ENCODE measurements around the gene MAP3K13. TPM values are rescaled to one million over a fixed set of nuclear protein-coding genes. Genes with fewer than 3 reads are reported as not detected.

Gene MAP3K13
- total RNA-seq, 1 donor from 2014 or later = 7.7 TPM

GRCh38 chr3:185507883-185508282 lies 144.9 kb downstream of the MAP3K13 start:
- DNase-seq (ENCODE audit: low read depth in 2 of 2) = no peak

DNA sequence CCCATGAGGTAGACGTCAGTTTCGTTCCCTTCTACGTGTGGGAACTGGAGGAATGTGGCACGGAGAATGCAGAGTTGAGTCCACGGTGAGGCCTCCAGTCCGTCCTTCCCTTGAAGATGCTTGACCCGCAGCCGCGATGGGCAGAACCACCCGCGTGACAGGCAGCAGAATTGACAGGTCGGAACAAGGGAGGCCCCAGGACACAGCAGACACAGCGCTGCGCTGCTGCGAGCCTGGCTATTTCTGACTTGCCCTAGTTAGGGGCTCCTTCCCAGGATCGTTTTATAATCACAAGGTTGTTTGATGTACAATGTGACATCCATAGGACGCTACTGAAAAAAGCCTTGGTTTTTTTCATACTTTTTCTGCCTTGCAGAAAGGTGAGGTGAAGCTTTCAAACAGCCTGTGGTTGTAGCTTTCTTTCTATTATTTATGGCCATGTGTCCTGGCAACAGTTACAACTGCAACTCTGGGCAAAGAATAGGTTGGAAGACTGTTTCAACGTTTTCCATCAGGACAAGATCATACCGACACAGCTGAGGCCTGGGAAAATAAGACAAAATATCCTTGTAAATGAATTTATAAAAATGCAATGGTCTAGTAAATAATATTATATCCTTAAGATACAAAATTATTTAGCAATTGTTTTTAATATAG lies 145.5 kb downstream of the MAP3K13 start:
- no peak for DNase-seq (ENCODE audit: low read depth in 2 of 2)

DNA sequence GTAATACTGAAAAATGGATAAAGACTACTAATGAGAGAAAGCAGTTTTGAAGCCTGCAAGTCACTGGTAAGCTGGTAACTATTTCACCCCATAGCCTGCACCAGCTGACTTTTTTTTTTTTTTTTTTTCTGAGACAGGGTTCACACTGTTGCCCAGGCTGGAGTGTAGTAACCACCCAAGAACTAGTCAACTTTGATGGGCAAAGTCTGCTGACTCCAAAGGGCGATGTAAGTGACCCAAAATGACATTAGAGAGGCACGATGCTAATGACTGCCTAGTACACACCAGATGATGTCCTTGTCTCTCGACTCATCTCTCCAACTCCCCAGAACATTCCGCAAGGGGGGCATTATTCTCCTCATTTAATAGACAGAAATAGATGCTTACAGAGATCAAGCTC lies 148.8 kb downstream of the MAP3K13 start:
- DNase-seq (ENCODE audit: low read depth in 2 of 2) = no peak

GRCh38 chr3:185517387-185518130 lies 154.6 kb downstream of the MAP3K13 start:
- DNase-seq (ENCODE audit: low read depth in 2 of 2) = no peak

GRCh38 chr3:185519021-185519420 lies 156.1 kb downstream of the MAP3K13 start:
- DNase-seq (ENCODE audit: low read depth in 2 of 2) = no peak

GRCh38 chr3:185521349-185522138 lies 158.6 kb downstream of the MAP3K13 start:
- DNase-seq (ENCODE audit: low read depth in 2 of 2) = no peak

GRCh38 chr3:185526349-185526951 lies 163.5 kb downstream of the MAP3K13 start:
- no peak for DNase-seq (ENCODE audit: low read depth in 2 of 2)

DNA sequence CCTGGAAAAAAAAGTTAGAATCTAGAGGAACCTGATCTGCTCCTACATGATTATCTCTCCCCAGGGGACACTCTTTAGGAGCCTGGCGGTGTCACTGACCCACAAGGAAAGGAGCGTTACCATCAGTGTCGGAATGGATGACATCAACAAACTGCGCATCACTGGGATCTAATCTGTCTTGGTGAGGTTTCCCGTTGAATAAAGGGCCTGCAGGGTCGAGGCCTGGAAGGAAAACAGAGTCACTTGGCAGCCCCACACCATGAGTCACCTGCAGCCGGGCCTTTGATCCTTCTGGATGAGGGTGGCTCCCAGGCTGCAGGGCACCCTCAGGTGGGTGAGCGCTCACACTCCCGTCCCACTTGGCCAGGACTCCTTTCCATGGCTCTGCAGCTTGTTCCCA lies 164.4 kb downstream of the MAP3K13 start:
- no peak for DNase-seq (ENCODE audit: low read depth in 2 of 2)

GRCh38 chr3:185528532-185528931 lies 165.6 kb downstream of the MAP3K13 start:
- no peak for DNase-seq (ENCODE audit: low read depth in 2 of 2)

DNA sequence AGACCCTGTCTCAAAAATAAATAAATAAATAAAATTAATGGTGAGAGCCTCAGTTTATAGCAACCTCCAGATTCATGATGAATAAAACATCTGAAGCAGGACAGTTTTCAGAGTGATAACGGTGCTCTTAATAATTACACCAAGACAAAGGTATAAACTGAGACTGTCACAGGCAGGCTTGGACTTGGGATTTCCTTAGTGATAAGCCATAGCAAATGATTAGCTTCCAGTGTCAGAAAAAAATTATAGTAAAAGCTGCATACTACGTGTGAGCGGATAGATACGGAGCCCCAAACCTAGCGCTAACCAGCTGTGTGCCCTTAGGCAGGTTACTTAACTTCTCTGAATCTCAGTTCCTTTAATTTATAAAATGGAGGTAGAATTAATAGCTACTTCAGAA lies 167.9 kb downstream of the MAP3K13 start:
- DNase-seq (ENCODE audit: low read depth in 2 of 2) = no peak

DNA sequence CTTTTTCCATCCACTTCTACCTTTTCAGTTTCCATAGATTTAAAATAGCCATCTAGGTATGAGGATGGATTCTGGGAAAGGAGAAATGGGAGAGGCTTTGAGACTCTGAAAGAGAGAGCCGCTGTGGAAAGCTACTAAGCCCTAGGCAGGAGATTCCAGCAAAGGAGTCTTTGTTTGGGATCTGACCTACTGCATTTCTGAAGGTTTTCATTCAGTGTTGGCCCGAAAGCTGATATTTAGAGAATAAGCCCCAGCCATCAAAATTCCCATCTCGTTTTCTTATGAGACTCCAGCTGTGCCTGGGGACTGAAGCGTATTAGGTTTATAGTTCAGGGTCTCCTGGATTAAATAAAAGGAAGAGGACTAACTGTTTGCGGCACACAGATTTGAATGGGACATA lies 170.0 kb downstream of the MAP3K13 start:
- no peak for DNase-seq (ENCODE audit: low read depth in 2 of 2)

DNA sequence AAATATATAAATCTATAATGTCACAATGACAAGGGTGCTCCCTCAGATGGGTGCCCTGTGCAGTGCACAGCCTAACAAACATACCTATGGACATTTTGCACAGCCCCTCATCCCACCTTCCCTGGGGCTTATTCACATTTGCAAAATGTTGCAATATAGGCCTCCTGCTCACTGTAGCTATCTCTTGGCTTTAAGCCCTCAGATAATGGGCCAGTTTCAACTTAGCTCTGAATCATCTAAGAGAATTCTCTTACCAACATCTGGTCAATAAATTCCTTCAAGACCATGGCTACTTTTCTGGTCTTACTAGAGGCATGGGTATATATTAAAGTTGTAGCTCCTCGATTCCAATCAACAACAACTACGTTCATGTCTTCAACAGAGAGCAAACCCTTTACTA lies 171.6 kb downstream of the MAP3K13 start:
- DNase-seq (ENCODE audit: low read depth in 2 of 2) = no peak

- peak in 1 of 2 donors; percentile 94 for DNase-seq (ENCODE audit: low read depth in 2 of 2)
These were observed 174.5 kb downstream of the MAP3K13 start for GRCh38 chr3:185537369-185537970.

Other genes with a start within 250 kb of the MAP3K13 start
- 0.65 and 1.8 TPM in 2 replicates for gene C3orf70, start 210.1 kb upstream of the MAP3K13 start, total RNA-seq
- 3.7 and 4.0 TPM in 2 replicates for gene EHHADH, start 109.1 kb upstream of the MAP3K13 start, total RNA-seq
- gene TMEM41A, start 135.9 kb downstream of the MAP3K13 start, total RNA-seq = 5.4 and 6.9 TPM in 2 replicates
- not detected in 2 replicates for gene LIPH, start 189.5 kb downstream of the MAP3K13 start, total RNA-seq
- gene SENP2, start 223.2 kb downstream of the MAP3K13 start, total RNA-seq = 18.5 and 22.0 TPM in 2 replicates

Data from lung microvascular endothelial cell (primary cell).